Measurements from ENCODE around the gene CPE.

The CPE gene

DNA sequence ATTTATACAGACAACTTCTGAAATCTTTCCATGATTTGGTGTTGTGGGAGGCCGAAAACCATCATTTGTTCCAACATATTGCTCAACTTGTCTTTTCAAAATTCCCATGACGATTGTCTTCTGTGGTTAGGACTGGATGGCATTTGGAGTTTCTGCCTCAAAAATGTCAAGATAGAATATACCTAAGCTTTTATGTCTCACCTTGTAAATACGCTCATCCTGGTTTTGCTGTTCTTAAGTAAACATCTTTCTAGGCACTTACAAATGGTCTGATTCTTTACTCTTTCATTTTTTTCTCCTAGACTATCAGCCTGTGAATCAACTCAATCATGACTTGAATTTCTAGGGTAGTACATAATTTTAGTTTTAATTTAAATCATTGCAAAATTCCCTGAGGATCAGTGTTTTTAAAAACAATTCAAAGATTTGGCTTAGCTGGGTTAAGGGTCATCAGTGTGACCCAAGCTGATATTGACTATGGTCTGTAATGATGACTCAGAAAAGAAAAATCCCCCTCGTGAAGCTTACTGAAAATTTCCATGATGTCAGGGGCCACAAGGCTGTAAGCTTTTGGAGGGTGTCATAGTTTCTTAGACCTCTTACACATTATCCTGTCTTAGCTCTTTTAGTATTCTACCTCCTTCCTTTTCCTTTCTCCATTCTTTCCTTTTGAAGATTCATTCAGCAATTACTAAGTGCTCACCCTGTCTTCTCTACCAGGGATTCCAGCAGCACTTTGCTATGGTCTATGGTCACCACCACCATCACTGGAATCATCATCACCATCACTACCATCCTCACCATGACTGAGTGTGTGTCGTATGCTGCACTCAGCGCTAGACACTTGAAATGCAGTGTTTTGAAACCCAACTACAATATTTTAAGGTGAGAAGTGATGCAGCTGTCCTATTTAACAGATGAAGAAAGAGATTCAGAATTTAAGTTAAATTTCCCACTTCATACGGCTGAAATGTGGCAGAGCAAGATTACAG, 124.4 kb downstream of the CPE start:
- ChIA-PET POLR2A (interaction anchor here (0.6 kb wide), 1 partner anchor 412 kb away, joined by 3 read pairs; no protein-coding TSS in a partner anchor), CTCF (interaction anchor here (1.2 to 7.8 kb wide), 5 partner anchors 9 to 516 kb away, joined by 4 to 51 read pairs (median 5); no protein-coding TSS in a partner anchor)
- DNase-seq (ENCODE audit: extremely low spot score), result peak; percentile 14
- TF ChIP-seq, protein P1, sequence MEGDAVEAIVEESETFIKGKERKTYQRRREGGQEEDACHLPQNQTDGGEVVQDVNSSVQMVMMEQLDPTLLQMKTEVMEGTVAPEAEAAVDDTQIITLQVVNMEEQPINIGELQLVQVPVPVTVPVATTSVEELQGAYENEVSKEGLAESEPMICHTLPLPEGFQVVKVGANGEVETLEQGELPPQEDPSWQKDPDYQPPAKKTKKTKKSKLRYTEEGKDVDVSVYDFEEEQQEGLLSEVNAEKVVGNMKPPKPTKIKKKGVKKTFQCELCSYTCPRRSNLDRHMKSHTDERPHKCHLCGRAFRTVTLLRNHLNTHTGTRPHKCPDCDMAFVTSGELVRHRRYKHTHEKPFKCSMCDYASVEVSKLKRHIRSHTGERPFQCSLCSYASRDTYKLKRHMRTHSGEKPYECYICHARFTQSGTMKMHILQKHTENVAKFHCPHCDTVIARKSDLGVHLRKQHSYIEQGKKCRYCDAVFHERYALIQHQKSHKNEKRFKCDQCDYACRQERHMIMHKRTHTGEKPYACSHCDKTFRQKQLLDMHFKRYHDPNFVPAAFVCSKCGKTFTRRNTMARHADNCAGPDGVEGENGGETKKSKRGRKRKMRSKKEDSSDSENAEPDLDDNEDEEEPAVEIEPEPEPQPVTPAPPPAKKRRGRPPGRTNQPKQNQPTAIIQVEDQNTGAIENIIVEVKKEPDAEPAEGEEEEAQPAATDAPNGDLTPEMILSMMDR (IDR thresholded peaks at IDR 0.05; ENCODE audit: control extremely low read depth, extremely low read depth, low read depth, missing control alignments), result no peak

DNA sequence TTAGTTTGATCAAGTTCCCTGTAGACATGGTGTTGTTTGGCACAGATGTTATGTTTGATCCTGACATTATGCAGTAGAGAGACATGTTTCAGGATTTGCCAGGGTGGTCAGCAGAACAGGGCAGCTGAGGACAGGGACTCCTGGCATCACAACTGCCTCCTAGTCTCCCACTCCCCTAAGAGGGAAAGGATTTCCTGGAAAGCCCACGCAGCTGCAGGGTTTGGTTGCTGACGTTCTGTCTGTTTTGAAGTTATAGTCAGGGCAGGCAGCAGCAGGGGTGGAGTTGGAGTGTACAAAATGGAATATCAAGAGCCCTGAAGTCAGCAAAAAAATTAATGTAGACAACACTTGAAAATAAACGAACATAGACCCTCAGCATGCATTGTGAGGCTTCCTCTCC, 125.4 kb downstream of the CPE start:
- no peak for DNase-seq (ENCODE audit: extremely low spot score)
- CTCF ChIA-PET, result interaction anchor here (1.8 to 7.8 kb wide), 2 partner anchors 10 to 12 kb away, joined by 4 to 51 read pairs; no protein-coding TSS in a partner anchor
- POLR2A ChIA-PET, result interaction anchor here (0.6 kb wide), 1 partner anchor 413 kb away, joined by 3 read pairs; no protein-coding TSS in a partner anchor
- TF ChIP-seq, protein P1 (IDR thresholded peaks at IDR 0.05; ENCODE audit: control extremely low read depth, extremely low read depth, low read depth, missing control alignments), result no peak

DNA sequence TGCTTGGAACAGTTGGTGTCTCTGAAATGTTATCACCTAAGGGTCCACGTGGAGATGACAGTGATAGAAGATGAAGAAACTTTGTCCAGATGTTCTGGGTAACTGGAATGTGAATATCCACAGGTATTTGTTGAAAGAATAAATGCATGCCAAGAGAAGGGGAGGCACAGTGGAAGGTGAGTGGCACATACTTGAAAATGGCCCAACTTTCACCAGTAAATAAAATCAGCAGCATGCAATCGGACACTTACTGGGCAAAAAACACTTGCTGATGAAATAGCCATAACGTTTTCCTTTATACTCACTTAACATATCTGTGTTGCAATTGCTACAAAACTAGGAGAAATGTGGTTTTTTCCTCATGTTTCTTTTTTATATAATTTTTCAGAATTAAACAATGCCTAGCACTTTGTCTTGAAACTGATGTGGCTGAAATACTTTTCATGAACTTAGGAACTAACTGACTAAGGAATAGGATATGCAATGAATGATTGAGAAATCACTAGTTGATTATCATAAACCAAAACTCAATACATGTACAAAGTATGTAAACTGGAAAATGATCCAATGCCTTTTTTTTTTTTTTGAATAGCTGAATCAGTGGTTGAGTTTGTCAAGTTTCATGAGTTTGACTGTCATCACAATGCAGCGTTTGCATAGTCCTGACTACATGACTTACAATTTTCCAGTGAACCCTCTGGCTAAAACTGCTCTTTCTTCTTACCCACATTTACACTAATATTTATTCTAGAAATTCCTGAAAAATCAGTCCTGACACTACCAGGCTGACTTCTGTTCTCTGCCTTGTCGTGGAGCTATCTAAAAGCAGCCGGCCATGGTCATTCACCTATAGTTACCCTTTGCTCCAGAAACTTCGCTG, 127.4 kb downstream of the CPE start:
- TF ChIP-seq, protein P1 (IDR thresholded peaks at IDR 0.05; ENCODE audit: control extremely low read depth, extremely low read depth, low read depth, missing control alignments), result no peak
- ChIA-PET CTCF (interaction anchor here (7.8 kb wide), 1 partner anchor 12 kb away, joined by 51 read pairs; no protein-coding TSS in a partner anchor), POLR2A (no interaction called here)
- DNase-seq (ENCODE audit: extremely low spot score), result no peak

DNA sequence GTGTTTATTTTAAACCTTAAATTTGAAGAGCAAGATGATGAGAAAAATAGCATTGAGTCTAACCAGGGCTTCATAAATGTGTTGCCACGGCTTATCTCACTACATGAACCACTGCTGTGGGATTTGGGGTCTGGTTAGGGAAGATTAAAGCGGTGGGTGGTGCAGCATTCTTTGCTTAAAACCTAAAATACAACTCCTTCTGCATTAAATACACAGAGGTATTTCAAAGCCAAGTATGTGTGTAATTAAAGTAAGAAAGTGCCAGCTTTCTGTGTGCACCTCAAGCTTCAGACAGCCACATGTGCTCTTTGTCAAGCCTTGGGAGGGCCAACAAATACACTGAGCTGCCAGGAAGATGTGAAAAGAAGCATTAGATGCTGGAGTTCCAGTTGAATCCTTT, 128.0 kb downstream of the CPE start:
- POLR2A ChIA-PET, result no interaction called here
- CTCF ChIA-PET, result interaction anchor here (7.8 kb wide), 1 partner anchor 13 kb away, joined by 51 read pairs; no protein-coding TSS in a partner anchor
- TF ChIP-seq, protein P1 (IDR thresholded peaks at IDR 0.05; ENCODE audit: control extremely low read depth, extremely low read depth, low read depth, missing control alignments), result no peak
- DNase-seq (ENCODE audit: extremely low spot score), result no peak

DNA sequence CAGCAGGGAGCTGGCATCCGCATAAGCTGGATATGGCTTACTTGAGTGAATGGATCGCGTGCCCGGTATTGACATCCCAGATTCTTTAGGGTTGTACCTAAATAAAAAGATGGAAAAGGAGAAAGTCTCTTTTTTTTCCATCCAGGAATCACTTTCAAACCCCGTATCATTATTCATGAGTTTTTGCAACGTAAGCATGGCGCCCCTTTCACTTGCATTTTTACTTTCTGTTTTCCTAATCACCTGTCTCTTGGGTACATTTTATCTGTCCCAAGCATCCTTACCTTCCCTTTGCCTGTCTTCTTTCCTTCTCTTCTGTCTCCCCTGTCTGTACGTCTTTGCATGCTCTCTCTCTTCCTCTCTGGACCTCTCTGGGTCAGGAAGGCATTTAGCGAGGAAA, 128.6 kb downstream of the CPE start:
- TF ChIP-seq, protein P1 (IDR thresholded peaks at IDR 0.05; ENCODE audit: control extremely low read depth, extremely low read depth, low read depth, missing control alignments), result no peak
- ChIA-PET CTCF (interaction anchor here (7.8 kb wide), 1 partner anchor 13 kb away, joined by 51 read pairs; no protein-coding TSS in a partner anchor), POLR2A (no interaction called here)

More for the DNA sequence above, 128.6 kb downstream of the CPE start:
- DNase-seq (ENCODE audit: extremely low spot score), result no peak
